Endothelial cell of umbilical vein (primary cell): ENCODE data around the gene CNTNAP2. TPM values are rescaled to one million over a fixed set of nuclear protein-coding genes. Genes with fewer than 3 reads are reported as not detected.

Source experiments
- BruUV-seq: library from RNA; stranded (reverse); fragments of 400-500 nt; replicated peaks from 2 replicates; lab custom pipeline; 2021; lab: Mats Ljungman, UMichigan
- CTCF ChIA-PET: fragments of 300-600, 350-600 bp; sonication (Branson Sonifier 250); formaldehyde crosslinking; loops from one replicate; lab custom pipeline; 2021; ENCODE audit warnings: antibody characterized with exemption, inconsistent platforms; lab: Charles Lee
- POLR2A ChIA-PET: fragments of 300-600, 350-600 bp; sonication (Branson Sonifier 250); formaldehyde crosslinking; loops from one replicate; lab custom pipeline; 2021; ENCODE audit warnings: antibody characterized with exemption, inconsistent platforms; lab: Charles Lee
- DNase-seq: peaks from one replicate; pipeline ENCODE4 v3.0.0-alpha.2; 2011; ENCODE audit warnings: low read depth, low spot score
- FAIRE-seq: peaks from 2 replicates; lab custom pipeline; 2011; peaks lifted over from hg19 to GRCh38; lab: Jason Lieb, UNC
- H2AFZ ChIP-seq: 2 replicates; pipeline ENCODE4 v1.6.0; 2012; ENCODE audit warnings: low read depth, low read length, control low read depth, inconsistent platforms
- H3K27ac ChIP-seq: 2 replicates; pipeline ENCODE4 v1.5.1; 2011; ENCODE audit warnings: low read depth, mild to moderate bottlenecking, control low read depth, low read length, moderate library complexity; ENCODE audit not compliant: insufficient read depth
- H3K27me3 ChIP-seq, 2 experiments: 2 replicates each; pipeline versions ENCODE4 v1.6.0 to v1.6.1; 2011; ENCODE audit warnings: low read length in 2 of 2, mixed read lengths in 1 of 2; ENCODE audit not compliant: control insufficient read depth in 2 of 2, insufficient read depth in 2 of 2
- H3K36me3 ChIP-seq, 2 experiments: 2 replicates in 1 of 2; 3 replicates in 1 of 2; pipeline ENCODE4 v1.5.1; 2011; ENCODE audit warnings: low read length in 2 of 2, mild to moderate bottlenecking in 1 of 2, moderate library complexity in 1 of 2; ENCODE audit not compliant: control insufficient read depth in 2 of 2, insufficient read depth in 2 of 2; ENCODE audit errors: extremely low read depth in 1 of 2
- H3K4me1 ChIP-seq: 3 replicates; pipeline ENCODE4 v1.5.1; 2011; ENCODE audit warnings: mild to moderate bottlenecking, low read length; ENCODE audit not compliant: control insufficient read depth, insufficient read depth; ENCODE audit errors: extremely low read depth
- H3K4me2 ChIP-seq: 2 replicates; pipeline ENCODE4 v1.6.1; 2011; ENCODE audit warnings: low read length, control low read depth, mixed read lengths; ENCODE audit not compliant: insufficient read depth
- H3K4me3 ChIP-seq, 3 experiments: fragments of 200-600 bp in 1 of 3; sonication (generic), shearing (Covaris generic) in 1 of 3; replicated peaks in 1 of 3; 2 replicates each; pipeline ENCODE4 v1.5.1; 2011 to 2016; ENCODE audit warnings: control low read depth in 3 of 3, low read length in 3 of 3, mild to moderate bottlenecking in 2 of 3, inconsistent platforms in 1 of 3, low read depth in 1 of 3, moderate library complexity in 1 of 3; ENCODE audit not compliant: insufficient read depth in 1 of 3
- H3K79me2 ChIP-seq: 2 replicates; pipeline ENCODE4 v1.6.0; 2012; ENCODE audit warnings: low read length, inconsistent platforms; ENCODE audit not compliant: control insufficient read depth, insufficient read depth
- H3K9ac ChIP-seq: replicated peaks from 2 replicates; pipeline ENCODE3; 2011; ENCODE audit warnings: low read length, control low read depth; ENCODE audit not compliant: insufficient read depth; ENCODE audit errors: extremely low read depth
- H3K9me1 ChIP-seq: replicated peaks from 3 replicates; pipeline ENCODE4 v1.6.0; 2011; ENCODE audit warnings: mild to moderate bottlenecking, low read length; ENCODE audit not compliant: control insufficient read depth, insufficient read depth; ENCODE audit errors: extremely low read depth
- H3K9me3 ChIP-seq: replicated peaks from 2 replicates; pipeline ENCODE4 v1.5.1; 2012; ENCODE audit warnings: low read length, inconsistent platforms; ENCODE audit not compliant: control insufficient read depth, insufficient read depth
- H4K20me1 ChIP-seq: replicated peaks from 2 replicates; pipeline ENCODE3; 2011; ENCODE audit warnings: mild to moderate bottlenecking, low read length; ENCODE audit not compliant: control insufficient read depth, insufficient read depth; ENCODE audit errors: extremely low read depth
- EZH2 ChIP-seq: IDR thresholded peaks from 2 replicates; pipeline ENCODE4 v1.6.1; 2012; ENCODE audit warnings: borderline replicate concordance, low read depth, mild to moderate bottlenecking, moderate library complexity, low read length, inconsistent platforms; ENCODE audit not compliant: severe bottlenecking
- FOS ChIP-seq: IDR thresholded peaks from 2 replicates; pipeline ENCODE4 v1.6.1; 2011; ENCODE audit warnings: mild to moderate bottlenecking, low read length, moderate library complexity, borderline replicate concordance; ENCODE audit not compliant: insufficient read depth
- GATA2 ChIP-seq: IDR thresholded peaks from 2 replicates; pipeline ENCODE4 v1.7.0; 2011; ENCODE audit warnings: low read depth, mild to moderate bottlenecking, moderate library complexity, mixed read lengths, low read length; ENCODE audit not compliant: insufficient read length, insufficient read depth
- JUN ChIP-seq: IDR thresholded peaks from 2 replicates; pipeline ENCODE4 v1.6.1; 2011; ENCODE audit warnings: borderline replicate concordance, low read depth; ENCODE audit not compliant: insufficient read length, insufficient read depth
- MYC ChIP-seq: IDR thresholded peaks from one replicate; pipeline ENCODE4 v1.6.1; 2011; ENCODE audit warnings: mild to moderate bottlenecking, low read depth, low read length
- POLR2A ChIP-seq: IDR thresholded peaks from 2 replicates; pipeline ENCODE4 v1.6.1; 2012; ENCODE audit warnings: low read depth, mild to moderate bottlenecking, control low read depth, low read length
- POLR2AphosphoS5 ChIP-seq: IDR thresholded peaks from 2 replicates; pipeline ENCODE4 v1.6.1; 2012; ENCODE audit warnings: low read depth, mild to moderate bottlenecking, control low read depth, low read length, moderate library complexity; ENCODE audit not compliant: insufficient read depth
- dilution Hi-C: fragments of 300-500 bp; cut with MboI; formaldehyde crosslinking; loops from one replicate; pipeline ENCODE4 v1.15.0; 2019; ENCODE audit warnings: low sequenced_read_pairs; ENCODE audit not compliant: extremely low pct_ligation_motif_present
- intact Hi-C: fragments of 100-400 bp; cut with micrococcal nuclease; formaldehyde crosslinking; loops from one replicate; pipeline ENCODE4 v1.10.0; 2022
- polyA plus RNA-seq, 4 experiments: library from polyadenylated mRNA; depleted of rRNA in 3 of 4; stranded (reverse) in 3 of 4; unstranded in 1 of 4; fragments of >200 nt; gene quantifications; 2 replicates each; pipeline versions ENCODE4 v1.2.1 to v1.2.3, GENCODE V29; 2011 to 2012; ENCODE audit warnings: missing spikeins in 1 of 4
- total RNA-seq: library from RNA; stranded (reverse); gene quantifications from 2 replicates; pipeline ENCODE4 v1.2.3, GENCODE V29; 2021
- TF ChIP-seq, protein P1 (sequence below): IDR thresholded peaks from 2 replicates; pipeline ENCODE4 v1.6.1; 2011; ENCODE audit not compliant: insufficient read depth, insufficient read length
- TF ChIP-seq, protein P2 (sequence below), 2 donors: IDR thresholded peaks; 1 replicate in 1 of 2; 2 replicates in 1 of 2; pipeline ENCODE4 v1.5.1; 2011; ENCODE audit warnings: low read length in 2 of 2, mild to moderate bottlenecking in 2 of 2, moderate library complexity in 2 of 2, control low read depth in 1 of 2, inconsistent platforms in 1 of 2, low read depth in 1 of 2; ENCODE audit not compliant: insufficient read depth in 1 of 2; ENCODE audit errors: extremely low read depth in 1 of 2

Gene CNTNAP2
- total and polyA plus RNA-seq, 2 donors (not counting 3 experiments of a cell fraction or from before 2014, with no cell fraction given), result not detected

- no peaks in the 10 kb centered on the region for H3K9me3 ChIP-seq
- no peak overlapping the region for H2AFZ ChIP-seq
- ChIA-PET CTCF (interaction anchor here (1.2 kb wide), 1 partner anchor 15 kb away, joined by 3 read pairs; no protein-coding TSS in a partner anchor), POLR2A (no interaction called here)
- no TSS peak for BruUV-seq
- no peaks in the 10 kb centered on the region for H3K4me1 ChIP-seq
- no peak overlapping the region for H3K4me2 ChIP-seq
- intact Hi-C loops (no loop called here), dilution Hi-C loops (no loop called here)
- no peak overlapping the region for H3K4me3 ChIP-seq
- no peak for DNase-seq
- no peaks in the 10 kb centered on the region for H3K27me3 ChIP-seq
- H3K9ac ChIP-seq, result no peak overlapping the region
- TF ChIP-seq, protein P1, sequence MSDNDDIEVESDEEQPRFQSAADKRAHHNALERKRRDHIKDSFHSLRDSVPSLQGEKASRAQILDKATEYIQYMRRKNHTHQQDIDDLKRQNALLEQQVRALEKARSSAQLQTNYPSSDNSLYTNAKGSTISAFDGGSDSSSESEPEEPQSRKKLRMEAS, result no peak
- TF ChIP-seq POLR2AphosphoS5, result no peak
- no peak for TF ChIP-seq JUN
- H3K9me1 ChIP-seq, result no peaks in the 10 kb centered on the region
- H3K79me2 ChIP-seq, result no peaks in the 10 kb centered on the region
- no peak for FAIRE-seq
- H3K36me3 ChIP-seq, result no peaks in the 10 kb centered on the region
- H4K20me1 ChIP-seq, result no peaks in the 10 kb centered on the region
- H3K27ac ChIP-seq, result no peak overlapping the region
These were observed 2201.7 kb downstream of the CNTNAP2 start for GRCh38 chr7:148318102-148318811.

- ChIA-PET CTCF (interaction anchor here (1.2 kb wide), 1 partner anchor 15 kb away, joined by 3 read pairs; no protein-coding TSS in a partner anchor), POLR2A (no interaction called here)
- no peak overlapping the region for H2AFZ ChIP-seq
- TF ChIP-seq EZH2 (no peak), MYC (no peak), FOS (no peak), GATA2 (no peak), JUN (no peak), POLR2A (no peak), POLR2AphosphoS5 (no peak)
- TF ChIP-seq, protein P1, result no peak
- TF ChIP-seq, protein P2, sequence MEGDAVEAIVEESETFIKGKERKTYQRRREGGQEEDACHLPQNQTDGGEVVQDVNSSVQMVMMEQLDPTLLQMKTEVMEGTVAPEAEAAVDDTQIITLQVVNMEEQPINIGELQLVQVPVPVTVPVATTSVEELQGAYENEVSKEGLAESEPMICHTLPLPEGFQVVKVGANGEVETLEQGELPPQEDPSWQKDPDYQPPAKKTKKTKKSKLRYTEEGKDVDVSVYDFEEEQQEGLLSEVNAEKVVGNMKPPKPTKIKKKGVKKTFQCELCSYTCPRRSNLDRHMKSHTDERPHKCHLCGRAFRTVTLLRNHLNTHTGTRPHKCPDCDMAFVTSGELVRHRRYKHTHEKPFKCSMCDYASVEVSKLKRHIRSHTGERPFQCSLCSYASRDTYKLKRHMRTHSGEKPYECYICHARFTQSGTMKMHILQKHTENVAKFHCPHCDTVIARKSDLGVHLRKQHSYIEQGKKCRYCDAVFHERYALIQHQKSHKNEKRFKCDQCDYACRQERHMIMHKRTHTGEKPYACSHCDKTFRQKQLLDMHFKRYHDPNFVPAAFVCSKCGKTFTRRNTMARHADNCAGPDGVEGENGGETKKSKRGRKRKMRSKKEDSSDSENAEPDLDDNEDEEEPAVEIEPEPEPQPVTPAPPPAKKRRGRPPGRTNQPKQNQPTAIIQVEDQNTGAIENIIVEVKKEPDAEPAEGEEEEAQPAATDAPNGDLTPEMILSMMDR (IDR thresholded peaks at IDR 0.05; ENCODE audit: extremely low read depth in 1 of 2, insufficient read depth in 1 of 2, low read depth in 1 of 2, low read length in 2 of 2), result no peak
- intact Hi-C loops (no loop called here), dilution Hi-C loops (no loop called here)
- H3K4me2 ChIP-seq, result no peak overlapping the region
- FAIRE-seq (no peak), DNase-seq (no peak)
- H3K9me1 ChIP-seq, result no peaks in the 10 kb centered on the region
- no peaks in the 10 kb centered on the region for H3K79me2 ChIP-seq
- H3K4me3 ChIP-seq, result no peak overlapping the region
- H3K36me3 ChIP-seq, result no peaks in the 10 kb centered on the region
- no TSS peak for BruUV-seq
- no peak overlapping the region for H3K27ac ChIP-seq
- no peak overlapping the region for H3K9ac ChIP-seq
- H3K9me3 ChIP-seq, result no peaks in the 10 kb centered on the region
- no peaks in the 10 kb centered on the region for H3K4me1 ChIP-seq
- H3K27me3 ChIP-seq, result no peaks in the 10 kb centered on the region
- no peaks in the 10 kb centered on the region for H4K20me1 ChIP-seq
These were observed 2202.2 kb downstream of the CNTNAP2 start for GRCh38 chr7:148318838-148319237.
